Uterus (tissue), 4 donors: ENCODE measurements around the gene PCNX3. TPM values are rescaled to one million over a fixed set of nuclear protein-coding genes. Genes with fewer than 3 reads are reported as not detected.

Experiments
- DNase-seq, 2 donors: peaks; one replicate each; pipeline ENCODE4 v3.0.0-alpha.2; 2019 to 2020
- H3K27ac ChIP-seq, 2 donors: fragments of 200-600 bp; sonication (generic); 1 replicate in 1 of 2; 2 replicates in 1 of 2; pipeline ENCODE4 v1.5.1; 2016 to 2018
- H3K27me3 ChIP-seq, 2 donors: fragments of 200-600 bp; sonication (generic); one replicate each; pipeline ENCODE4 v1.5.1; 2018 to 2019; ENCODE audit warnings: control low read depth in 1 of 2
- H3K36me3 ChIP-seq, 2 donors: fragments of 200-600 bp; sonication (generic); one replicate each; pipeline ENCODE4 v1.5.1; 2019; ENCODE audit warnings: control low read depth in 1 of 2
- H3K4me1 ChIP-seq, 2 donors: fragments of 200-600 bp; sonication (generic); one replicate each; pipeline ENCODE4 v1.5.1; 2018 to 2019; ENCODE audit warnings: control low read depth in 1 of 2
- H3K4me3 ChIP-seq, 2 donors: fragments of 200-600 bp; sonication (generic); 1 replicate in 1 of 2; 2 replicates in 1 of 2; pipeline ENCODE4 v1.5.1; 2018 to 2019; ENCODE audit warnings: mild to moderate bottlenecking in 1 of 2
- H3K9me3 ChIP-seq, 2 donors: fragments of 200-600 bp; sonication (generic); one replicate each; pipeline ENCODE4 v1.5.1; 2019; ENCODE audit warnings: control low read depth in 1 of 2
- CTCF ChIP-seq, 4 experiments: fragments of 200-600 bp in 2 of 4; fragments of 450-650 bp in 2 of 4; sonication (generic) in 2 of 4; IDR thresholded peaks; one replicate each; pipeline ENCODE4 v1.5.1; 2016 to 2019; ENCODE audit warnings: antibody characterized with exemption in 4 of 4, mild to moderate bottlenecking in 2 of 4, moderate library complexity in 1 of 4
- POLR2A ChIP-seq, 2 donors: fragments of 450-650 bp; IDR thresholded peaks; one replicate each; pipeline ENCODE4 v1.6.1; 2016; ENCODE audit warnings: antibody characterized with exemption in 2 of 2, mild to moderate bottlenecking in 1 of 2, moderate library complexity in 1 of 2
- intact Hi-C: fragments of 100-400 bp; cut with DNase I; formaldehyde crosslinking; loops from one replicate; pipeline ENCODE4 v1.15.1; 2023; ENCODE audit warnings: low total_unique reads
- total RNA-seq, 4 donors: library from RNA; depleted of rRNA in 3 of 4; stranded (reverse); fragments of >200 nt in 3 of 4; gene quantifications; one replicate each; pipeline versions ENCODE4 v1.1.0 to v1.2.4, GENCODE V29; 2014 to 2023
- donor health status: DM: yes; HTN: yes; CAD: no.

PCNX3 gene
- total RNA-seq, 4 donors from 2014 or later, result 6.8 to 47.4 (median 24.6) TPM

DNA sequence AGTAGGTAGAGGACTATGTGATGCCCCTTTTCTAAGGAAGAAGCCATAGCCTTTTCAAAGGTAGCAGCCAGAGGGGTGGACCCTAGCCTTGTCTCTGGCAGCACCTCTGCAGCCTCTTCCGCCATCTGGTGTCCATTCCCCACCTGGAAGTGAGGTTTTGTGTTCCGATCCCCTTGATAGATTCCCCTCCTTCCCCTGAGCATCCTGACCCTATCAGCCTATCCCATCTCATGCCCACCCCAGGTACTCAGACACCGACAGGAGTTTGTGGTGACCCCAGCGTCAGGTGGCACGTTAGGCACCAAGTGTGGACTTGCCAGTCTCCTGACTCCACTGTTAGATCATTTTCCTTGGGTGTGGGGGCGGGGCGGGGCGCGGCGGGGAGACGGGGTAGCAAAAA, 43.6 kb upstream of the PCNX3 start:
- Histone ChIP-seq H3K4me1 (peaks cover 12 to 42% of the 10 kb centered on the region in 2 donors), H3K9me3 (no peaks in the 10 kb centered on the region), H3K4me3 (peak overlapping the region; percentile 44 to 70), H3K27ac (peak overlapping the region; percentile 84 to 92), H3K27me3 (no peaks in the 10 kb centered on the region), H3K36me3 (no peaks in the 10 kb centered on the region)
- TF ChIP-seq CTCF (IDR thresholded peaks at IDR 0.05) (peak; percentile 35 to 46 (median 41)), POLR2A (IDR thresholded peaks at IDR 0.05) (no peak)
- intact Hi-C loops, result no loop called here
- no peak for DNase-seq

GRCh38 chr11:65572356-65573051, 43.1 kb upstream of the PCNX3 start, which contains the start of gene FAM89B:
TSS of gene FAM89B (plus strand) at chr11:65572538. CDS start at chr11:65572670, 132 bp downstream.
- peak; percentile 92 to 94 for DNase-seq
- intact Hi-C loops, result no loop called here
- H3K4me3 ChIP-seq, result peak within 1 kb of the TSS; percentile 44 to 70
- H3K4me1 ChIP-seq, result peaks cover 12 to 47% of the 10 kb centered on the region in 2 donors
- peak within 1 kb of the TSS; percentile 84 to 92 for H3K27ac ChIP-seq
- H3K9me3 ChIP-seq, result no peaks in the 10 kb centered on the region
- TF ChIP-seq POLR2A (IDR thresholded peaks at IDR 0.05) (peak; percentile 63 to 82), CTCF (IDR thresholded peaks at IDR 0.05) (peak in 1 of 4 experiments; percentile 2)
- no peaks in the 10 kb centered on the region for H3K36me3 ChIP-seq
- H3K27me3 ChIP-seq, result no peaks in the 10 kb centered on the region

DNA sequence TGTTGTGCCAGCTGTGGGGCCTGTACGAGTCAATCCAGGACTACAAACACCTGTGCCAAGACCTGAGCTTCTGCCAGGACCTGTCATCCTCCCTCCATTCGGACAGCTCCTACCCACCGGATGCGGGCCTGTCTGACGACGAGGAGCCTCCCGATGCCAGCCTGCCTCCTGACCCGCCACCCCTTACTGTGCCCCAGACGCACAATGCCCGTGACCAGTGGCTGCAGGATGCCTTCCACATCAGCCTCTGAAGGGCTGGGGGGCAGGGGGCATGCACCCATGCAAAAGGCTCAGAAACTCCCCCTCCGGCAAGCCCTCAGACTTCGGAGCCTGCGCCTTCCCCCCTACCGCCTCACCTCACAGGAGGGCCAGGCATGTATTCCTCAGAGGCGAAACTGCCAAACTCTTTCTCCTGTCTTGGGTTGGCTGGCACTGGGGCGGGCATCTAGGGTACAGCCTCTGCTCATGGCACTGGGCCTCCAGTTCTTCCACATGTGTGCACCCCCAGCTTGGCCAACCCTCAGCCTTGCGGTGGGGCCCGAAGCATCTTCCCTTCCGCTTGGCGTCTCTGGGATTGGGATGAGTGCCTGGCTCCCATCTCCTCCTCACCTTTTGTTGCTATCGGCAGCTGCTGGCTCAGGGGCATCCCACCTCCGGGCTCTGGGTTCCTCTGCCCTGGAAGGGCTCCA, 42.0 kb upstream of the PCNX3 start:
- Histone ChIP-seq H3K9me3 (no peaks in the 10 kb centered on the region), H3K4me1 (peaks cover 12 to 51% of the 10 kb centered on the region in 2 donors)
- intact Hi-C loops, result no loop called here

DNA sequence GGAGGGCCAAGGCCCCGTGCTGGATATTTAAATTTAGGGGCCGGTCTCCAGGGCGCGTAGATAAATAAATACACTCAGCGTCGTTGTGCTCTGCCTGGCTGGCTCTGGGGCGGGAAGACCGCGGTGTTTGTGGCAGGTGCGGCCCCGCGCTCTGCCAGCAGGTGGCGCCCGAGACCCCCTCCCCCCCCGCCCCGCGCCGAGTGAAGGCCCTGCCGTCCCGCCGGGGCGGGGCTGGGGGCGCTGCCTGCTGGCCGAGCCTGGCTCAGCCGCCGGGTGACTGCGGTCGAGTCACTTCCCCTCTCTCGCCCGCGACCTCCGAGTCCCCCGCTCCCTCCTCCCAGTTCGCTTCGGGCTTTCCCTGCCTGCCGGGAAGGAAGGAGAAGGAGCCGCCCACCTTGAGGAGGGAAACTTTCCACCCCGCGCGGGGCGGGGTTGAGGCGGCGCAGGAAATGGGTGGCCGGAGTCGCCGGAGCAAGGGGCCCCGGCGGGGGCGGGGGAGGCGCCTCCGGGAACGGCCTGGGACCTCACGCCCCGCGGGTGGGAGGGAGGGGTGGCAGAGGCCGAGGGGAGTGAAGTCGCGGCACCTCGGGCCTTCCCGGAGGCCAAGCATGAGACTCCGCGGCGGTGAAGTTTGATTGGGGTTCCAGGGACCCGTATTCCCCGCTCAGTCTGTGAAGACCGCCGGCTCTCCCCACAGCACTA, 41.3 kb upstream of the PCNX3 start:
- Histone ChIP-seq H3K4me3 (peak overlapping the region; percentile 44 to 70), H3K27me3 (no peaks in the 10 kb centered on the region), H3K27ac (peak overlapping the region; percentile 84 to 92), H3K36me3 (no peaks in the 10 kb centered on the region), H3K4me1 (peaks cover 12 to 44% of the 10 kb centered on the region in 2 donors), H3K9me3 (no peaks in the 10 kb centered on the region)
- TF ChIP-seq POLR2A (IDR thresholded peaks at IDR 0.05) (peak in 1 of 2 donors; percentile 26), CTCF (IDR thresholded peaks at IDR 0.05) (peak; percentile 80 to 99 (median 90))
- DNase-seq, result peak; percentile 90 to 91
- intact Hi-C loops, result no loop called here

More for the DNA sequence above, 42.0 kb upstream of the PCNX3 start:
- H3K4me3 ChIP-seq, result peak overlapping the region; percentile 44 to 70
- DNase-seq, result peak; percentile 59
- H3K27me3 ChIP-seq, result no peaks in the 10 kb centered on the region
- TF ChIP-seq CTCF (IDR thresholded peaks at IDR 0.05), result no peak
- TF ChIP-seq POLR2A (IDR thresholded peaks at IDR 0.05), result no peak
- peak overlapping the region; percentile 84 to 92 for H3K27ac ChIP-seq
- H3K36me3 ChIP-seq, result no peaks in the 10 kb centered on the region
